GM19240 (cell line): ENCODE data around the gene SLITRK1.

Source experiments
- DNase-seq: peaks from one replicate; pipeline ENCODE4 v3.0.0; 2011; ENCODE audit warnings: low spot score; ENCODE audit not compliant: insufficient read length

SLITRK1 gene

DNA sequence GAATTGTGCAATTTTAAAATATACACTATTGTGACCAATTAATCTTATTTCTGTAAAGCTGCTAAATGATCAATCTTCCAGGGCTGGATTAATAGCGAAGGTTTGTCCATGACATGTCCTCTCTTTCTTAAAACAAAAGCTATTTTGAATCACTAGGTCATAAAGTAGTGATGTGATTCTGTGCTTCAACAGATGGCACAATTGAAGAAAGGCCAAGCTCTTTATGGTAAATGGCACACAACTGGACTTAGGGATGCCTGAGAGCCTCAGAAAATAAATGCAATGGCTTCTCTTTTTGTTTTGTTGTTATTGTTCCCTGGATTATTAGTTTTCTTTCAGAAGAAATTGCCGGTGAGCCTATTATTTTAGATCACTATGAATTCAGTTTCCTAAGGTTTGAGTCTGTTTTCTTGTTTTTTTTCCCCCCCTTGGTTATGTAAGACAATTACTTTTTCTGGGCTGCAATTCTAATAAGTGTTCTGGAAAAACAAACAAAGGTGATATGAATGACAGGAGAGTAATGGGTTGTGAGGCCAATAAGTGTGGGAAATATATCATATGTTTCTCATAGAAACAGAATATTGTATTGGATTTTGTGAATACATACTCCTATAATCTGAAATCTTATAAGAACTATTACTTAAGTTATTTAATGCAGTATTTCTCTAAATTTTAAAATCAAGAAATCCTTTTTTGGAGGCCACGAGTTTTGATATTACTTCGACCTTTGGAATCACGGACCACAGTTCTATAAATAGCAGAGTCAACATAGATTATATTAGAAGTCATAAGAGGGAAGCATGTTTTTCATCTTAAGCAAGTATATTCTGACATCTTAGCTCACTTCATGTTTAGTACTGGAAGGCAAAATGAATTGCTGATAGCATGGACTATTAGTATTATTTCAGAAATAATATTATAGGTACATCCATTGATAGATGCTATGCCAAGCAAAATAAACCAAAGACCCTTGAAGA, 16.8 kb downstream of the SLITRK1 start:
- DNase-seq, result no peak

DNA sequence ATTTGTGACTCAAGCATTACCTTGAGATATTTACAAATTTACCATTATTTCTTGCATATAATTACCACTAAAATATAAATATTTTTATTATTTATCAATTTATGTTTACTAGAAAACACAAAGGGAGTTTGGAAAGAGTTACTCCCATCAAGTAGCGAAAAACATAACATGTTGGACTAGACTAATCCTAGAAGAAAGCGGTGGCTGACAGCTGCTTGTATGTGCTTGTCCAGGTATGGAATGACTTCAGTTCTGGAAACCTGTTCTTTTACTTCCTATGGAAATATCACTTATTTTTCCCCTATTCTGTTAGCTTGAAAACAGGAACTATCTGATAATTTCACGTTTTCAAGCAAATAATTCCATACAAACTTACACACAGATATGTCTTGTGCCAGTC, 28.5 kb downstream of the SLITRK1 start:
- DNase-seq, result no peak

DNA sequence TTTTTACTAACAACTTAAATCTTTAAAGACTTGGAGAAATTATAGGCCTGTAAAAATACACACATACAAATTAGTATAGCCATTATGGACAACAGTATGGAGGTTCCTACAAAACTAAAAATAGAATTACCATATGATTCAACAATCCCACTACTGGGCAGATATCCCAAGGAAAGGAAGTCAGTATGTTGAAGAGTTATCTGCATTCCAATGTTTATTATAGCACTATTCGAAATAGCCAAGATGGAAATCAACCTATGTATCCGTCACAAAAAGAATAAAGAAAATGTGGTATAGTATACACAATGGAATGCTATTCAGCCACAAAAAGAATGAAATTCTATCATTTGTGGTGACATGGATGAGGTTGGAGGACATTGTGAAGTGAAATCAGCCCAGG, 37.2 kb downstream of the SLITRK1 start:
- no peak for DNase-seq

DNA sequence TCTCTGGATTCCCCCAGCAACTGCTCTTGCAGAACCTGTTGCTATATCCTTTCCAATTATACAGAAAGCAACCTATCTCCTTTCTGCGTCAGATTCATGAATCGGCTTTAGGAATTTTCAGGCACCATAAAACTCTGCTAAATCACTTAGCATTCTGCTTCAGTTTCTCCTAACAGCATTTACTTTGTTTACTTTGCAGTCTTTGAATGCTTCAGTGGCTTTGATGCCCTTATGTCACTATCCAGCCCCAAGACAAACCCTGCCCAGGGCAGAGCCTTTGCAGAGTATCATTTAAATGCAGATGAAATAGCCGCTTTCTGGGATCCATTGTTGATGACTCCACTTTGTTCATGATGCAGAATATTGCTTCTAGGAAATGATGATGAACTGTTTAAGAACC, 43.1 kb downstream of the SLITRK1 start:
- no peak for DNase-seq

DNA sequence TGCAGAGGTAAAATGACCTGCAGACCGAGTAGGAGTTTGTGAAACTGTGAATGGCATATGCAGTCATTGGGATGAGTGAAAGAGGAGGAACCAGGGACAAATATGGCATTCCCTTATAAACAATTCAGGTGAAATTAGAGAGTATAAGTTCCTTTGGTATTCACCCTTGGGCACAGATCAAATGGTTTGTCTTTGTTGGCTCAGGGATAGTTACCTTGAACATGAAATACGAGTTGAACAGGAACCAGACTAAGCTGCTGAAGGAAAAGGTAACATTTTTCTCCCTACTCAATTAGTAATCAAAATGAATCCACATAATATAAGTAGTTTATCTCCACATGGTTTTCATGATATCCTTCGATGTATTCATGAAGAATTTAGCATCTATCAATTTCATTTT, 50.5 kb downstream of the SLITRK1 start:
- no peak for DNase-seq

DNA sequence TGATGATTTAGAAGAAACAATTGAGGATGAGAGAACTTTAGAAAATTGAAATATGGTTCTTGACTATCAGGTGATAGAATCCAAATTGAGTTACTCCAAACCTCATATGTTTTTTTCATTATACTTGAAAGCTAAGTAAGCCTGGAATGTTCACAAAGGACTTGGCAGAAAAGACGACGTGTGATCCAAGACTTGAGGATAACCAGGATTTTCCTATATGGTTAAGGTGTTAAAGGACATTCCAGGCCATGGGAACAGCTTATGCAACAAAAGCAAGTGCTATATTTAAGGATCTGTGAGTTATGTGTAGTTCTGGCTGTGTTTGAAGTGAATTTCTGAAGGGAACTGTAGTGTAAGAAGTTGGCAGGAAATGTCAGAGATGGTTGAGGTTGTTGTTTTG, 52.5 kb downstream of the SLITRK1 start:
- DNase-seq, result no peak

DNA sequence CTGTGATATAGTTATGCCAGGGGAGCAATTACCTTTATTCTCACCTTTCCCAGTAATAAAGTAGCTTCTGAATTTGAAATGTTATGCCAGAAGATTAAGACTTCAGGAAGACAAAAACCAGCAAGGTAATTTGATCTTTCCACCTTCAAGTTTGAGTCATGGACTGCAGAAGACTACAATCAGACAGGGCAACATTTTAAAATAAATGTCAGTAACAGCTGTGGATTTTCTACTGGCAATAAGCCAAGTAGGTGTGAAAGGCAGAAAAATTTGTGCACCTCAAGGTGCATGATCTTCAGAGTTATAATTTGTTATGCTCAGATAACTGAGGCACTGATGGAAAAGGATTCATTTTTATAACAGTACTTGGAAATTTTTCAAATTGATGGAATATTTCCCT, 54.9 kb downstream of the SLITRK1 start:
- no peak for DNase-seq
